ENCODE measurements around the gene MRM3.
"Not testable (repeated sequence)": the region's sequence is repeated elsewhere in the genome, so short reads cannot be mapped to it uniquely, and the experiment has no call there.

Gene MRM3

DNA sequence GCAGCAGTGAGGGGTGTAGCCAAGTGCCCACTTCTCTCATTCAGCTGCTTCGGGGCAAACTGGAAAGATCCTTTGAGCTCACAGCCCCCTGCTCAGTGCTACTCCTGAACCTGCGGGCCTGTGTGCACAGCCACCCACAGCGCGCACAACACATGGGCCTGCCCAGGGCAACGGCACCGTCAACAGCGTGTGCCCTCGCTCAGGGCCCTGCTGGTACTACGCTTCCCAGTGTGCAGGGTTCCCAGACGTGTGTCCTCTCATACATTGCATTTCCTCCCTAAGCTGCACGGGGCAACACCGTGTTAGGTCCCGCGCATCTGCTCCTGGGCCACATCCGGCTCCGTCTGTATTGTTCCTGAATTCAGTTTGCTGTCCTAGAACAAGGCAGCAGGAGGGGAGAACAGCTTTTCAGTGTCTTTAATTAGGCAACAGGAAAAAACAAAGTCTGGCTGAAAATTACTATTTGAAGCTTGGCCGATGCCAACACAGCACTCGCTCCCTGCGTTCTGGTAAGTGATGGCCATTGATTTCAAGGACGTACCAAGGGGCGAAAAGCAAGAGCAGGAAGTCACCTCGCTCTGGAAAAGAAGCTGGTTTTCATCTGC lies 15.2 kb downstream of the MRM3 start:
- DNase-seq, result peak; percentile 83

DNA sequence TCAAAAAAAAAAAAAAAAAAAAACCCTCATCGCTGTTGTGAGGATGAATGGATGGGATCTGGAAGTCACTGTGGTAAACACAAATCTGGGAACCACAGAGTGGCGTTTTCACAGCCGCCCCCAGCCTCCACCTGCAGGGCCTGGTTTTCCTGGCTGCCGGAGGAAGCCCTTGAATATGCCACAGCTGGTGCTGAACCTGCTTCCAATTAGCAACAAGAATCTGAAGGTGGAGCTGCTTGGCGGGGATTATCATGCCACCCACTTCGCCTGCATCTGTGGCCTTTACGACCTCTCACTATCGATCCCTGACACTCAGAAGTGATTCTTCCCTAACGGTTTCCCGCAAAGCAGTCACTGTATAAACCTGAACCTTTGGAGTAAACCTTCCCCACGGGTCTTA lies 16.1 kb downstream of the MRM3 start:
- DNase-seq, result peak; percentile 7

DNA sequence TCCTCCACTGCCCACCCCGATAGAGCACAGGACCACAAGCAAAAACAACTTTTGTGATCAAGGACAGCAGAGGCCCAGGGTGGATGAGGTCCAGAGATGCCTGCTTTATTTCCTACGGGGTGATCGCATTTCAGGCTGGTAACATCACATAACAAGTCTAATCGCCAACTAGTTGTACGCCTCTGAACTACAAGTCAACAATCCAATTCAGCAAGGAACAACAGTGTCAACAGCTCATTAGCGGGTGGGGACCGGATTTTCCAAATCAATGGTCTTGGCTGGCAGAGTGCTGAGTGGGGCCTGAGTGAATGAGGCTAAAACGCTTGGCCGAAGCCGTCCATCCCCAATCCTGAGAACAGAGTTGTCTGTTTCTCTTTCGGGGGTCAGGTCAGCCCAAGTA lies 17.1 kb downstream of the MRM3 start:
- DNase-seq, result no peak

DNA sequence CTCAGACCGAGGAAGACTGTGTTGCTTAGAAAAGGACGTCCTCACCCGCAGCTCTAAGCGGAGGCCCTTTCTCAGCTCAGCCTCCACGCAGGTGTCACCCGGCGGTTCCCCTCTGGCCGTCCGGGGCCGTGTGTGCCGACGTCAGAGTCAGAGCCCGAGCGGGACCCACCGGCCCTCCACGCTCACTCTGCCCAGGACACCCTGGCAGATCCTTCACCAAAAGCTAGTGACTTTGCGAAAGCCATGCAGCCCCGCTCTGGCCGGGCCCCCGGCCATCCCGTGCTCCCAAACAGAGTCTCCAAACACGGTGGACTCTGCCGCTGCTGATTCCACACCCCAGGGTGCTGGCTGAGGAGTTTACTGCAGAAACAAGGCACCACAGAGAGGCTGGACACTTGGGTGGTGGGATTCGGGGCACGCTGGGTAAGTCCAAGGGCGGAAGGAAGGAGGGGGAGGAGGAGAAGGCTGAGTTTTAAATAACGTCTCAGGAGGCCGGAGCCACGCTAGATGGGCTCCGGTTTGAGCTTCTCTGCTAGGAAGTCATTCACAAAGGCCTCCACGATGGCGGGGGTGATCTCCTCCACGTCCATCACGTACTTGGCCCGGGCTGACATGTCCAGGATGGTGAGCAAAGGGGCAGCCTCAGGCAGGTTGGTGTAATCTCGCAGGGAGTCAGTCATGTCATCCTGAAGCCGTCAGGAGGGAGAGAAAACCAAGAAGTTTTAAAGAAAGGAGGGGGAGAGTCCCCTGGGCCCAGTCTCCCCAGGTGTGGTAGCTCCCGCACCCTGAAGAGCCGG lies 18.5 kb downstream of the MRM3 start:
- no peak for DNase-seq

DNA sequence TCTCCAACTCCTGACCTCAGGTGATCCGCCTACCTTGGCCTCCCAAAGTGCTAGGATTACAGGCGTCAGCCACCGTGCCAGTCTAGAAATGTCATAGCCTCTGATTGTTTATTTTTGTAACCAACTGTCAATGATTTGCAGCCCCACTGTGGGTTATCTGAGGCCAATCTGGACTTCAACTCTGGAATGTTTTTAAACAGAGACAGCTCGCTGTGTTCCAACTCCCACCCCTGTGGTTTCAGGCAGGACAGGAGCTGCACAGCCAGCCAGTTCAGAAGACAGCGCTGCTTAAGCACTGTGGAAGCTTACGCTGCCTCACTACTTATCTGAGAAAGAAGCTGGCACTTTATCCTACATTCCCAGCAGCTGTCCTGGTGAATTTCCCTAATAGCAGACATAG lies 19.5 kb downstream of the MRM3 start:
- no peak for DNase-seq

DNA sequence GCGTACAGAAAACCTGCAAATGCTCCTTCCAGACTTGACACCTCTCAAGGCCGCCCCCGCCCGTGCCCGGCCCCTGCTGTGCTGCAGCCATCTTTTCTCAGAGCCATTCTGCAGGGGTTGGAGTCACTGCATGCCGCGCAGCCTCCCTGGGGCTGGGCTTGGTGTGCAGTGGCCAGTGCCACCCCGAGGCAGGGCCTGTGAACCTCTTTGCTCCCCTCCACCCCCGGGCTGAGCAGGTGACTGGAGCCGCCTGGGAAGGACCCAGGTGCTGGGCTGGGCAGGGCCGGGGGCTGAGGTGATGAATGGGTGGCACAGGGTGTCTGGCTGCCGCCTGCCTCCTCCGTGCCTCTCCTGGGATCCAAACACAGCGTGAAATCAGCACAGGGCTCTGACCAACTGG lies 20.3 kb downstream of the MRM3 start:
- DNase-seq, result no peak

DNA sequence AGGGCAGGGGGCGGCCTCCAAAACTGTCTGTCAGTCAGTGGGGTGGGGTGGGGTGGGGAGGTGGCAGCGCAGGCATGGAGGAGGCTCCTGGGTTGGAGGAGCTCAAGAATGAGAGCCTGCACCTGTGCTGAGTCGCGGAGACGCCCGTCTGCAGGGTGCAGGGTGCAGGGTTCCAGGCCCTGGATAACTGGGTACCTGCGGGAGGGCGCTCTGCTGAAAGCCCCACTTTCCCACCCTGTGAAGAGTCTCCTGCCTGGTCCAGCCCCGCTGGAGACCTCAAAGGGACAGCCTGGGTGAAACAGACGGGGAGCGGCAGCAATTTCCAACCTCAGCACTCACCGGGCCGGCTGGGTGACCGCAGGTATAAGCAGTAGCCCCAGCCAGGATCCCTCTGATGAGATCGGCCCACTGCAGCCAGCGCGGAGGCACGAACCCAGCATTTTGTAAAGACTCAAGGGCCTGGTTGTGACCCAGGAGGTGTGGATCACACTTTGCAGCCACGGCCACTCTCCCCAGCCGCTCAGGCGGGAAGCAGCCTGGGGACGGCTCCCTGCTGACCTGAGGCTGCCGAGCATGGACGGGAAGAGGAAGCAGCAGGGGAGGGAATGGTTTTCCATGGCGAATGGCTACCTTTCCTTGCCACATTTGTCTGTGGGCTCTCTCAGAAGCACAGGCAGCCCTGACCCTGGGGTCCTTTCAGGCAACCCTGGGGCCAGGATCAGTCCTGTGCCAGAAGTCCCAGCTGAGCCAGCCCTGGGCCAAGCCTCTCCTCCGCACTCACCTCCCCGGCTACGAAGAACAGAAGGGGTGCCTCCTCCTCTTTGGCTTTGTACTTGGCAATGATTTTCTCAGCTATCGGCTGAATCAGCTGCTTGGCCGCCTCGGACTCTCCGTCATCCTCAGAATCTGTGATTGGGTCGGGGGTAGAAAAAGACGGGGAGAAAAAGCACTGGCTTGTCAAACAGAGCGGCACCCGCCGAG lies 21.0 kb downstream of the MRM3 start:
- DNase-seq, result no peak

DNA sequence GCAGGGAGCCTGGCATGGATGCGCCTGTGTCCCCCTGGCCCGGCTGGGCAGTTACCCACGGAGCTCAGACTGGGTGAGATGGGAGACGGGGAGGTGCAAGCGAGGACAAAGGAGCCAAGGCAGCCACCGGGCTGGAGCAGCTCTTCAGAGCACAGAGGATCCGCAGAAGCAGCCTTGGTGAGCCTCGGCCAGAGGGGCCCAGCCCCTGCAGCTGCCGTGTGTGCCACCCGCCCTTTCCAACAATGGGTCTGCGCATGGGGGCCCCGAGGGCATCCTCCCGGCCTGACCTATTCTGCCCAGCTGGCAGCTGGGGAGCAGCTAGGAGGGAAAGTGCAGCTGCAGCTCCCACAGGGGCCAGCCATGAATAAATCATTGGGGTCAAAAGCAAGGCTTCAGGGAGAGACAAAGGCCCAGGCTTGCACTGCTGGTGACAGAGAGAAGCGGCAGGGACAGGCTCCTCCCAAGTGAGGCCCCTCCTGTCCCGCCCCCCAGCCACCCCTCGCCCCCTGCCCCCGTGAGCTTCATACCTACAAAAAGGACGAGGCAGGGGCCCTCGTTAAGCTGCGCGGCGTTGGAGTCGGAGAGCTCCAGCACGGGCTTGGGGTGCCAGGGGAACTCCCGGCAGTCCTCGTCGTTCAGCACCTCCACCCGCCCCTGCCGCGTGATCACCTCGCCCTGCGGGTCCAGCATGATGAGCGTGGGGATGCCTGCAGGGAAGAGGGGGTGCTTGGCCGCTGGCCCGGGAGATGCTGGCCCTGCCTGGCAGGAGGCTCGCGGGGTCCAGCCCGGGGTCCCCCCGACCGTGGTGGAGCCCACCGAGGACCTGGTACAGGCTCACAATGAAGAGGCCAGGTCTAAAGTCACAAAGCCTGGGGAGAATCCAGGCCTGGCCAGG lies 22.6 kb downstream of the MRM3 start:
- no peak for DNase-seq

DNA sequence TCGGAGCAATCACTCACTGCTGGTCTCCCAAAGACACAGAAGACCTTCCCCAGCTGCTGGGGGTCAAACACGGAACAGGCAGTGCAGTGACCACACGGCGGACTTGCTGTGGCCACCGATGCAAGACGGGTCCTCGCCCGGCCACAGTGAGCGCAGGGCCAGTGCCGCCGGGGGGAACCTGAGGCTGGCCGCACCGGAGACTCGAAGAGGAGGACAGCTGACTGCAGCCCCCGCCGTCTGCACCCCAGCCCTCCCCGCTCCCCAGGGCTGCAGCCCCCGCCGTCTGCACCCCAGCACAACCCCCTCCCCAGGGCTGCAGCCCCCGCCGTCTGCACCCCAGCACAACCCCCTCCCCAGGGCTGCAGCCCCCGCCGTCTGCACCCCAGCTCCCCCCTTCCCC lies 23.7 kb downstream of the MRM3 start:
- DNase-seq, result not testable (repeated sequence)

DNA sequence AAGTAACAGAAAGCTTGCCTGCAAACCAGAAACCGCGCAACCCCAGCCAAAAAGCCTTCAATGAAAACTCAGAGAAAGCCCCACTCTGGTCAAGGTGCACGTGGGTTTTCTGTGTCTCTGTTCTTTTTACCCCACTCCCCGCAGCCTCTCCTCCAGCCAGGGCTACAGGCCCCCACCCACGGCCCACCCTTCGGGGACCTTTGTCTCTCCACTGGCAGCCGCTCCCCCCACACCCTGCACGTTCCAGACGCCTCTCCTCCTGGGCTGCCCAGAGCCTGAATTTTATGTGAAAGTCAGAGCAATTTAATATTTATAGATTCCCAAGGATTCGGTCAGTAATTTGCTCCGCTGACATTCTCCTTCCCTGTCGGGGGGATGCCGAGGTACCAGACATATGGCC lies 24.2 kb downstream of the MRM3 start:
- DNase-seq, result no peak

DNA sequence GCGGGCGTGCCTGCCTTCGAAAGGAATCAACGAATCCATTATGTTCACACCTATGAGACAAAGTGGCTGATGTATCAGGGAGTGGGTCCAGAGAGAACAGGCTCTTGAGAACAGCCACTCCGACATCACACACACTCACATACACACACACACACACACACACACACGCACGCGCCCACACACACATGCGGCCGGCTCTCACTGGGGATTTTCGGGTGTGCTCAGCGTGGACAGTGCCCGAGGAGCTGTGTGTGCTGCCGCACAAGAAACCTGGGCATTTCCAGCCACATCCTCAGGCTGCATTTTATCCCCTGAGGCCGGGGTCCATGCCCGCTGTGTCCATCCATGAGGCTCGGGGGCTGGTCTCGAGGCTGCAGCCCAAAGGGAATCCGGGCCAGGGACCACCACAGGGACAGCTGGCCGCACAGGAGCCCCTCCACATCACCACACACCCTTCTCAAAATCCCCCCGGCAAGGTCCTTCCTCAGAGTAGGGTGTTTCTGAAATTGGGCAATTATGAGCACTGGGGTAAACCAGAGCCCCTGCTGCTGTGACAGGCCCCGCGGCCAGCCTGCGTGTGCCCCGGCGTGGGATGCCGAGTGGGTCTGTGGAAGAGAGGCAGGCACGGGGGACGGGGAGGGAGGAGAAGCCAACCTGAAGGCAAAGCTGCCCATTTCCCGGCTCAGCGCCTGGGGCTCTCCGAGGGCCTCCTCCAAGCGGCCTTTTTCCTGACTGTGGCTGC lies 24.8 kb downstream of the MRM3 start:
- no peak for DNase-seq

DNA sequence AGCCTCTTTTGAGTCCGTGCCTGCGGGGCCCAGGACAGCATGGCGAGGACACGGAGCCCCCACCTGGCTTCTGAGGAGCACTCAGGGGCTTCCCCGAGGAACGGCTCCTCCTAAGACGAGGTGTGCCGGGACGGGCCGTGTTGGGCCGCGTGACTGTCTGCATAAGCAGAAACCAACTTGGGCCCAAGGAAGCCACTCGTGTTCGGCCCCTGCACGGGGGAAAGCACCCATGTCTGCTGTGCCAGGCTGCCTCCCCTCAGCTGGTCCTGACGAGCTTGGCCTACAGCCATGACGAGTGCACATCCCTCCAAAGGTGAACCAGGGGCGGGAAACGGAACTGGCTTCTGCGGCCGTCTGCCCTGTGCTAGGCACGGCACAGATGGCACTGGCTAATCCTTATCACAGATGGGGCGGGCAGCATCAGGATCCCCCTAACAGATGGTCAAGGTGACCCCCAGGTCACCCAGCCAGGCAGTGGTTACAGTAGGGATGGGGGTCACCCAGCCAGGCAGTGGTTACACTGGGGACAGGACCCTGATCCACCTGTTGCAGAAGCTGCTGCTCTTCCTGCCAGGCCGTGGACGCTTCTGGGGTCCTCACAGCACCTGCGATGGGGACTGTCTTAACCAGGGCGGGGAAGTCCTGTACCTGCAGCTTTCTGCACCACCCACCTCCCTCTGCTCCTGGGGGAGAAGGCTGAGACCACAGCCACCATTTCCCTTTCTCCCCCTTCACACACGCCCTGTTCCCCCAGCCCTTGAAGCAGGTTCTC lies 25.6 kb downstream of the MRM3 start:
- DNase-seq, result no peak

DNA sequence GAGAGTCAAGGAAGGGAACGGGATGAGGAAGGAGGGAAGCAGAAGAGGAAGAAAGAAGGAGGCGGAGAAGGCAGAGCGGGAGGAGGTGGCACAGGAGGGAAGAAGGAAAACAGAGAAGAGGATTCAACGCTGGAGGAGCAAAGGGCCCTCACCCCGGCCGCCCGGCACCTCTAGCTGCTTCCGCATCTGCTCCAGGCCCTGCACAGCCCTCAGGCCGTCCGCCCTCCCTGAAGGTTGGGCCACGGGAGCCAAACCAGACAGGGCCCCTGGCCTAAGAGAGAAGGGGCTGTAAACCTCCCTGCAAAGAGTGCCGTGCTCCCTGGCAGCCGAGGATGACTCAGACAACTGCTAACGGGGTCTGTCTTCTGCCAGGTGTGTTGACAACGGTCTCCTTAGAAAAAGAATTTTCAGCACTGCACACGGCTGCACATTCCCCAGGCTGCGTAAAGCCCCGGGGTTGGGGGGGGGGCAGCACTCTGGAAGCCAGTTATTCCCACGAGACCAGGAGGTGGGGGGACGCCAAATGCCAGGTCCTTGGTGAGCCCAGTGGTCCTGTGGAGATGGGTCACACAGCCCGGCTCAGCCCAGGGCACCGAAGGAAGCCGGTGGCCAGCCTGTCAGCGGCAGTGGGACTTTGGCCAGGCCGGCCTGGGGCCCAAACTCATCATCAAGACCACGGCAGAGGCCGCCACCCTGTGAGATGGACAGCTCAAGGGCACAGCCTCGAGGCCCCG lies 29.1 kb downstream of the MRM3 start:
- no peak for DNase-seq

DNA sequence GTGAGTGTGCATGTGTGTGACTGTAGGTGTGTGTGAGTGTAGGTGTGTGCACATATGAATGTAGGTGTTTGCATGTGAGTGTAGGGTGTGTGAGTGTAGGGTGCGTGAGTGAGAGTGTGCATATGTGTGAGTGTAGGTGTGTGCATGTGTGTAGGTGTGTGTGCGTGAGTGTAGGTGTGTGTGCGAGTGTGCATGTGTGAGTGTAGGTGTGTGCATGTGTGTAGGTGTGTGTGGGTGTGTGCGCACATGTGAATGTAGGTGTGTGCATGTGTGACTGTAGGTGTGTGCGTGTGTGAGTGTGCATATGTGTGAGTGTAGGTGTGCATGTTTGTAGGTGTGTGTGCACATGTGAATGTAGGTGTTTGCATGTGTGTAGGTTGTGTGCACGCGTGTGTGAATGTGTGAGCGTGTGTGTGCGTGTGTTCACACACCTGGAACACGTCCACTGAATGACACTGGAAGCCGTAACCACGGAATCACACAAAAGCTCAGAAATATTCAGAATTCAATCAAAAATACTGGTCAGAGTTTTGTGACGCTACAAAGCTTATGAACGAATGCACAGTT lies 30.6 kb downstream of the MRM3 start:
- no peak for DNase-seq

DNA sequence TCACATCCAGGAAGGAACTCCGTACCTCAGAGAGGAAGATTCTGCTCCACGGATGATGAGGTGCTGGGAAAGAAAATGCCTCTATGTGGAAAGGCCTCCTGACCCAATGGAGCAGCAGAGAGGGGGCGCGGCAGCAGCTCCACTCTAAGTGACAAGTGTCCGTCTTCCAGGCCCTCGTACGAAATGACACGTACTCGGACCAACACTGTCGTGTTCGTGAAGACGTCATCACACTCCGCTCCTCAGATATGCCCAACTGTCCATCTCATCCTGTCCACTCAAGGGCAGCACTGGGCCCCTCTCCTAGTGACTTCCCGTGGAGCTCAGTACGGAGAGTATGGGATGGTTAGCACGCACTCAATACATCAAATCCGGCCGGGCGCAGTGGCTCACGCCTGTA lies 32.2 kb downstream of the MRM3 start:
- no peak for DNase-seq

DNA sequence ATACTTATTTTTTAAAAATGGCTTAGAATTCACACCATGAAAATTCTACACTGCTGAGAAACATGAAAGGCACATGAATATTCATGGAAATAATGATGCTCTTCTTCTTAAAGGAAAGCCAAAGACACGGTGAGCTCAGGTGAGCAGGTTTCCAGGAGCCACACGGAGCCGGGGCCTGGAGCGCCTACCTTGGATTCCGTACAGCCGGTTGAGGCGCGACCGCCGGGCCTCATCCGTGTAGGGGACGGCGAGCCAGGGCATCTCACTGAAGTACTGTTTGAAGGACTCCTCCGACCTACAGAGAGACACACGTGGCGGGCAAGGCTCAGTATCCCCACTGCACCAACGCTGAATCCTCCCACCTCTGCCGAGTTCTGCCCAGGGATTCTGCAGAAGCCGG lies 37.1 kb downstream of the MRM3 start:
- DNase-seq, result no peak

DNA sequence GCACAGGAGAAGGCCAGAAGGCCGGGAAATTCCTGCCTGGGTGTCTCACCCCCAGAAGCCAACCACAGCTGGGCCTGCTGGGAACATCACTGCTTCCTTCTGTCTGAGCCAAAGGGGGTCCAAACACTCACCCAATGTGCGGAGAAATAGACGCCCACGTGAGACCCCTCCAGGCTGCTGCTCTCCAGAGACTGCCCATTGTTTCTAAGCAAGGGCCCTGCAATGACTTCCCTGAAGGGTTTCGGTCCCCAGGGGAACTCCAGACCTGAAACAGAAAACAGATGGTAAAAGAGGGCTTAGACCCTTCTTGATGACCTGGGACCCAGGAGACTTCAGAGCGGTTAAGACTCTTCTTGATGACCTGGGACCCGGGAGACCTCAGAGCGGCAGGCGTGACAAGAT lies 41.3 kb downstream of the MRM3 start:
- DNase-seq, result no peak

DNA sequence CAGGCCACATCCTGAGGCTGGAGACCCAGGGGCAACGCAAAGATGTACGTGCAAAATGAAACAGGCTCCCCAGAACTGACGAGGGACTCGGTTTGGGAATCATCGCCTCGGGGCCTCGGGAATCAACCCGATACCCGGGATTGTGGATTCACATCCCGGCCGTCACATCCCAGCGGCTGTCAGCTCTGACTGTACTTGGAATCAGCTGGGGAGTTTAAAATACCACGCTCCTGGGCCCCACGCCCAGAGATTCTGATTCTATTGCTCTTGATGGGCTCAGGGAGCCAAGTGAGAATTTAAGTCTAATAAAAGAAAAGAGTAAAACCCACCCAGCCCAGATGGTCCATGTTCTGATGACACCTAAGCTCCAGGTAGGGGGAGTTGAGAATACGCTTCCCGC lies 42.2 kb downstream of the MRM3 start:
- DNase-seq, result no peak

DNA sequence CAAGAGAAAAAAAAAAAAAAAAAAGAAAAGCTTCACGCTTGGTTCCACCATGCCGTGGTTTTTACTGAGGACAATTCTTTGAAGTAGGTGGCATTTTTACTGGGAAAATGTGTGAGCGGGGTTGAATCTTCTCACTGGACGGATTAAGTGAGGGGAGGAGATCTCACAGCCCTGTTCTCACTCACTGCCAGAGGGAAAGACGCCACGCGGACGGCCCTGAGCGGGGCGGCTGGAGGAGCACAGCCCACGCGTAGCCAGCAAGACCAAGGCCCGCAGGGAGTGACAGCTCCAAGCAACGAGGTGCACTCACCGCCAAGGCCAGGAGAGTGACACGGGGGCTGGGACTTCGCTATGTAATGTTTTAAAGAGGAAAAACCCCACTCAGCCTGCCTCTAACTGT lies 43.1 kb downstream of the MRM3 start:
- no peak for DNase-seq

DNA sequence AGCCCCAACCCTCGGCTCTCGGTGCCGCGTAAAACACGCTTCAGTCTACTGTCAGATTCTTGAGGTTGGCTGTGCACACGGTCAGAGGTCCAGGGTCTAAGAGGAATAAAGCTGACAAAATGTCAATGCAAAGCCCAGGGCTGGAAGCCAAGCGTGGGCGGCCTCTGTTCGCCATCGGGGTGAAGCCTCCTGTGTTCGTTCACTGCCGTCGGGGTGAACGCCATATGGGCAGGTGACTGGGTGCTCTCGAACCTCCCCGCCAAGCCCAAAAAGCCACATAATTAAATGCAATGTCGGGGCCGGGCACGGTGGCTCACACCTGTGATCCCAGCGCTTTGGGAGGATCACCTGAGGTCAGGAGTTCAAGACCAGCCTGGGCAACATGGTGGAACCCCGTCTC lies 44.6 kb downstream of the MRM3 start:
- DNase-seq, result no peak
